GM12801 (cell line): Measurements from ENCODE around the gene GJD2.

Source experiments
- CTCF ChIP-seq: IDR thresholded peaks from one replicate; pipeline ENCODE4 v1.5.1; 2011; ENCODE audit warnings: control low read depth; ENCODE audit not compliant: insufficient read length; ENCODE audit errors: extremely low read depth

Gene GJD2

GRCh38 chr15:34772312-34772711 is 17.5 kb upstream of the GJD2 start:
- no peak for TF ChIP-seq CTCF

- no peak for TF ChIP-seq CTCF
Measured at GRCh38 chr15:34769711-34770110, 14.9 kb upstream of the GJD2 start.

GRCh38 chr15:34768530-34768929 is 13.7 kb upstream of the GJD2 start:
- no peak for TF ChIP-seq CTCF

- TF ChIP-seq CTCF, result no peak
Measured at GRCh38 chr15:34765741-34766140, 10.9 kb upstream of the GJD2 start.

GRCh38 chr15:34760909-34761308 is 6.1 kb upstream of the GJD2 start:
- no peak for TF ChIP-seq CTCF

GRCh38 chr15:34759992-34760391 is 5.2 kb upstream of the GJD2 start:
- no peak for TF ChIP-seq CTCF

- no peak for TF ChIP-seq CTCF
Measured at GRCh38 chr15:34759347-34759746, 4.5 kb upstream of the GJD2 start.

GRCh38 chr15:34757262-34757661 is 2.5 kb upstream of the GJD2 start:
- no peak for TF ChIP-seq CTCF
